HG03196 (cell line): ENCODE measurements around the gene SPHK2.
A peak's percentile ranks its signal among the peaks of the same experiment; 100 is the strongest.
"Not testable (repeated sequence)": the region's sequence is repeated elsewhere in the genome, so short reads cannot be mapped to it uniquely, and the experiment has no call there.

ENCODE experiments used
- ATAC-seq: cut with Tn5 transposase; IDR thresholded peaks from one replicate; pipeline ENCODE4 v1.9.1; 2021; ENCODE audit not compliant: unreplicated experiment

Gene SPHK2

DNA sequence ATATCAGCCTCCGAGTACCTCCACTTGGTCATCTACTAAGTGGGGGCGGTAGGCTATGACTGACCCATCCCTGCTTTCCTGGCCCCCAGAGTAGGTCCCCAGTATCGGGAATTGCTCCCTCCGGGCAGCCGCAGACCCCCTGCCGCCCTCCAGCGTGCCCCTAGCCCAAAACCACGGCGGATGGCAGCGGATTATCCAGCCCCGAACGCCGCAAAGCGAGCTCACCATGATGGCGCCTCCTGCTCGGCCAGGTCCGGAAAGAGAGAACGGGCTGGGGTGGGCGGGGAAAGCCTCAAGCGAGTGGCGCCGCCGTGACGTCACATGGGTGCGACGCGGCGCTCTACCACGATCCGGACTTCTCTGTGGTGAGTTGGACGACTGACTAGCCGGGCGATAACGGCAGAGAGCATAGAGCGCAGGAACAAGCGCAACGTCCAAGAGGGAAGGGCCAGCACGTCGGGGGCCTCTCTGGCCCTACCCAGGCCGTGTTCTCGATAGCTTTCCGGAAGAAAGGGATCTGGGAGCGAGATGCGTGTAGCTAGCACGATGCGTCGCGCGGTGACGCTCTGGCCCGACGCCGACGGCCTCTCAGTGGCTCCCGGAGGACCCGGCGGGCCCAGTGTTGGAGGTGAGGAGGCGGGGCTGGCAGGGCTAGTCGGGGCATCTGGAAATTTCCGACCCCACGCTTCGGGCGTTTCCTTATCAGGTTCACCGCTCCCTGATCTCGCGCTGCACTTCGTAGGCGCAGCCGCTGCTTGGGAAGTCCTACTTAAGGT, at the start of gene SPHK2, which contains the start of gene RPL18:
Gene SPHK2 (plus strand): TSS at position 591 of the 776 bp plus-strand sequence. CDS start 1,009 bp downstream, outside the sequence.
Gene RPL18 (minus strand): TSS at position 263 of the 776 bp plus-strand sequence. CDS start 35 bp downstream, at position 228.
- ATAC-seq, result peak; percentile 86

DNA sequence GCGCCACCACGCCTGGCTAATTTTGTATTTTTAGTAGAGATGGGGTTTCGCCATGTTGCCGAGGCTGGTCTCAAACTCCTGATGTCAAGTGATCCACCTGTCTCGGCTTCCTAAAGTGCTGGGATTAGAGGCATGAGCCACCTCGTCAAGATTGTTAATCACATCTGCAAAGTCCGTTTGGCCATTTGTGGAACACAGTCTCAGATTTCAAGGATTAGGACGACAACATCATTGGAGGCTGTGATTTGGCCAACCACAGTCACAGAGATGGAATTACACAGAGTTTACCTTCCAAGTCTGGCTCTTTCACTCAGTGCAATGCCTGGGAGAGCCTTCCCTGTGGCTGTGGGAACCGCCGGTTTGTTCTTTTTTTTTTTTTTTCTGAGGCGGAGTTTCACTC, 49.5 kb upstream of the SPHK2 start:
- ATAC-seq, result no peak

DNA sequence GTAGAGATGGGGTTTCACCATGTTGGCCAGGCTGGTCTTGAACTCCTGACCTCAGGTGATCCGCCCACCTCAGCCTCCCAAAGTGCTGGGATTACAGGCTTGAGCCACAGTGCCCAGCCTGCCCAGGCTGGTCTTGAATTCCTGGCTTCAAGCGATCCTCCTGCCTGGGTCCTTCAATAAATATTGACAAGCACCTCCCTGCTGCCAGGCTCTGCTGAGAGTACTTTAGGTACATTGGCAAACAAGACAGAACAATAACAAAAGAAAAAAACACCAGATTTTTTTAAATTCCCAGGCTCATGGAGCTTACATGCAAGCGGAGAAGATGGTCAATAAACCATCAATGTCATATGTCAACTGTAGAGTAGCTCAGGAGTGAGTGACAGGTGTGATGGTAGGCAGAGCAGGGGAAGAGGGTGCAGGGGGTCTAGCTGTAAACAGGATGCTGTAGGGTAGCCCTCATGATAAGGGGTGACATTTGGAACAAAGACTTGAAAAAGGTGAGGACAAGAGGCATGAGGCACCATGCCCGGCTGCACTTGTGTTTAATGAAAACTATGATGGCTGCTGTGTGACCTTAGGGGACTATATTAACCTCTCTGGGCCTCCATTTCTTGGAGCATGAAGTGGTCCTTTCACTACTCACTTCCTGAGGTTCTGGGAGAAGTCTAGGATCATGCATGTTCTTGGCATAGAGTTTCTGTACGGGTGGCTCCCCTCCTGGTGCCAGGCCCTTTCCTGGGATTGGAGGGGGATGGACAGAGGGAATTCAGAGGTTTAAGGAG, 47.7 kb upstream of the SPHK2 start:
- no peak for ATAC-seq

DNA sequence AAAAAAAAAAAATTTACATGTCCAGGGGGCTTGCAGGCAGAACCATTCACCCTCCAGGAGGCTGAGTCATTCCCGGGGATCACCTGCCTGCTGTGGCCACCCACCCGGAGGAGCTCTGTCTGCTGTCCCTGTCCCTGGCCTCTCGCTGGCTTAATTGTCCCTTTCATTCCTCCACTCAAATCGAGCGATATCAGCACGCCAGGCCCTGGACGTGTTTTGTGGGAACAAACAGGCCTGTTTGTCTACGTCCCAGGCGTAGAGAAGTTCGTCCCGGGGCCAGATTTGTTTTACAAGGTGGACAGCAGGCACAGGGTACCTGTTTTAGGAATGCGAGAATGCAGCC, 46.2 kb upstream of the SPHK2 start:
- no peak for ATAC-seq

GRCh38 chr19:48575931-48576622, 43.2 kb upstream of the SPHK2 start:
- no peak for ATAC-seq

GRCh38 chr19:48577908-48578307, 41.4 kb upstream of the SPHK2 start:
- ATAC-seq, result not testable (repeated sequence)

DNA sequence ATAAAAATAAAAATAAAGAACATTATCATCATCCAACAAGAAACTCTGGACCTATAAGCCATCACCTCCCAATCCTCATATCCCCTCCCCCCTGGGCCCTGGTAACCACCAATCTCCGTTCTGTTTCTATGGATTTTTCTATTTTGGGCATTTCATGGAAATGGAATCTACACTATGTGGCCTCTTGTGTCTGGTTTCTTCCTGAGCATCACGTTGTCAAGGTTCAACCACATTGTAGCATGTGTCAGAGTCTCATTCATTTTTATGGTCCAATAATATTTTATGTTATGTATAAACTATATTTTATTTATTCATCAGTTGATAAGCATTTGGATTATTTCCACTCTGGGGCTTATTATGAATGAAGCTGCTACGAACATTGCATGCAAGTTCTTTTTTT, 40.4 kb upstream of the SPHK2 start:
- ATAC-seq, result no peak

DNA sequence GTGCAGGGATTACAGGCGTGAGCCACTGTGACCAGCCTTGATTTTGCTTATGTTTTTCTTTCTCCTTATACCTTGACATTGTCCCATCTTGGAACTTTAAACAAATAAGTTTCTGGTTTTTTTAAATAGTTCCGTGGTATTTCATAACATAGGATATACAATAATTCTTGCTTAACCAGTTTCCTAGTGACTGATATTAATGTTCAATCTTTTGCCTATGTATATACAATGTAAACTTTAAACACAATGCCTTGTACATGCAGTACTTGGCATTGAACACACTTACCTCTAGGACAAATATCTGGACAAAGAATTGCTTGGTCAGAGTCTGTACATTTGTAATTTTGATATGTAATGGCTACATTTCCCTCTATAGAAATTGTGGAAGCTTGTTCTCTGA, 37.1 kb upstream of the SPHK2 start:
- no peak for ATAC-seq

- no peak for ATAC-seq
These were observed 31.9 kb upstream of the SPHK2 start for GRCh38 chr19:48587387-48587786.

DNA sequence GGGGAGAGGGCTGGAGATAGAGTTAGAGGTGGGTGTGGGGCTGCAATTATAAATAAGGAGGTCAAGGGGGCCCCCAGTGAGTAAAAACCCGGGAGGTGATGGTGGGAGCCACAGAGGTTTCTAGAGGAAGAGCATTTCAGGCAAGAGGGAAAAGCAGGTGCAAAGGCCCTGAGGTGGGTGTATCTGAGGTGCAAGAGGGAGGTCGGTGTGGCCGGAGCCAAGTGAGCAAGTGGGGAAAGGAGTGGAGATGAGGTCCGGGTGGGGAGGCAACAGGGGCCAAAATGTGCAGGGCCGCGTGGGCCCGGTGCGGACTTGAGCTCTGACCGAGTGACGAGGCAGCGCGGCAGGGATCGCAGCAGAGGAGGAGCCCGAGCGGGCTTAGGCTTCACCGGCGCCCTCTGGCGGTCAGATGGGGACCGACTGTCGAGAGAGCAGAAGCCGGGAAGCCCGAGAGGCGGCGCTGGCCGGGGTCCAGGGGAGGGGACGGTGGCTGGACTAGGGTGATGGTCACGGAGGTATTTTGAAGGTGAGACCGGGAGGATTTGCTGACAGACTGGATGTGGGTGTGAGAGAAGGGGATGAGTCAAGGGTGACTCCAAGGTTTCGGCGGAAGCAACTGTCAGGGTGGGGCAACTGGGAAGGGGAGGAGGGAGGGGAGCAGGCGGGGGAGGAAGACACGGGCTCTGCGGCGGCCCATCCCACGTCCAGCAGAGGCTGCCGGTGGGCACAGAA, 30.5 kb upstream of the SPHK2 start:
- peak; percentile 43 for ATAC-seq

- ATAC-seq, result no peak
These were observed 28.3 kb upstream of the SPHK2 start for GRCh38 chr19:48591021-48591420.

- ATAC-seq, result no peak
These were observed 24.1 kb upstream of the SPHK2 start for GRCh38 chr19:48595171-48595570.

- no peak for ATAC-seq
These were observed 23.5 kb upstream of the SPHK2 start for GRCh38 chr19:48595833-48596232.

GRCh38 chr19:48596237-48596636, 23.1 kb upstream of the SPHK2 start:
- no peak for ATAC-seq

DNA sequence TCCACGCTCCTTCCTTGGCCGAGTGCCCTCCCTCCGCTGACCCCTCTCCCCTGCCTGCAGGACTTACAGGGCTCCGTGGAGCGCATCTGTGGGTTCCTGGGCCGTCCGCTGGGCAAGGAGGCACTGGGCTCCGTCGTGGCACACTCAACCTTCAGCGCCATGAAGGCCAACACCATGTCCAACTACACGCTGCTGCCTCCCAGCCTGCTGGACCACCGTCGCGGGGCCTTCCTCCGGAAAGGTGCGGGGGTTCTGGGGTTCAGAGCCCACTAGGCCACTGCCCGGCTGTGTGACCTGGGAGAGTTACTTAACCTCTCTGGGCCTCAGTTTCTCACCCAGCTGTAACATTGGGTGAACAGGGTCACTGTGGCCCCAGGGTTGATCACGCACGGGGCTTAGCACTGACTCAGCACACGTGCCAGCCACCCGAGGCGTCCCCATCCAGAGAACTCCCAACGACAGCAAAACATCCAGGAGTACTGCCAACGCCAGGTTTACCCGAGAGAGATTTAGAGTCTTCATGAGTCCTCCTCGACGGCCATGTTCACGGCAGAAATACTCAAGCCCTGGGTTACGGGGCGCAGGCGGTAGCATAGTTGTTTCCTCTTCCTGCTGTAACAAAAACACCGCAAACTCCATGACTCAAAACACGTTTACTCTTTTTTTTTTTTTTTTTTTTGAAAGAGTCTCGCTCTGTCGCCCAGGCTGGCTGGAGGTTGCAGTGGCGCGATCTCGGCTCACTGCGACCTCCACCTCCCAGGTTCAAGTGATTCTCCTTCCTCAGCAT, 22.4 kb upstream of the SPHK2 start:
- ATAC-seq, result no peak

- no peak for ATAC-seq
These were observed 20.2 kb upstream of the SPHK2 start for GRCh38 chr19:48598996-48599700.

DNA sequence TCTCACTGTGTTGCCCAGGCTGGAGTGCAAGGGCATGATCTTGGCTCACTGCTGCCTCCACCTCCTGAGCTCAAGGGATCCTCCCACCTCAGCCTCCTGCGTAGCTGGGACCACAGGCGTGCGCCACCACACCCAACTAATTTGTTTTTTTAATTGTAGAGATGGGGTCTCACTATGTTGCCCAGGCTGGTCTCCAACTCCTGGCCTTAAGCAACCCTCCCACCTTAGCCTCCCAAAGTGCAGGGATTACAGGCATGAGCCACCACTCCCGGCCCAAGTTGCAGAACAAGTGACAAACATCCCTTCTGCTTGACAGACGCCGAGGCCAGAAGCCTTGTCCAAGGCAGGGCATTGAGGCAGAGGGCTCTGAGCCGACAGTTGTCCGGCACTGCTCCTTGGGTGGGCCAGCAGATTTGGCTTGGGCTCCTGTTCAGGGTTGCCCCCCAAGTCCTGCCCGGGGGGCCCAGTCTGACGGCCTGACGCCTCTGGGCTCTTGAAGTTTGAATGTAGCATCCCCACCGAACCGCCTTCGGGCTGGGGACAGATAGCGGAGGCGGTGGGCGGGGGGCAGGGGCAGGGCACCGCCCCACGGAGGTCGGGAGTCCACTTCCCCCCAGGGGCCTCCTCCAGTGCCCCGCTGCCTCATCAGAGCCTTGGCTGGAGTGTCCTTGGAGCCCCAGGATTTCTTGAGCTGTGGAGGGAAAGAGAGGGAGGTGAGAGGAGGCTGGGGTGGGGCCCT, 18.5 kb upstream of the SPHK2 start:
- no peak for ATAC-seq

- ATAC-seq, result no peak
These were observed 16.3 kb upstream of the SPHK2 start for GRCh38 chr19:48603001-48603400.

DNA sequence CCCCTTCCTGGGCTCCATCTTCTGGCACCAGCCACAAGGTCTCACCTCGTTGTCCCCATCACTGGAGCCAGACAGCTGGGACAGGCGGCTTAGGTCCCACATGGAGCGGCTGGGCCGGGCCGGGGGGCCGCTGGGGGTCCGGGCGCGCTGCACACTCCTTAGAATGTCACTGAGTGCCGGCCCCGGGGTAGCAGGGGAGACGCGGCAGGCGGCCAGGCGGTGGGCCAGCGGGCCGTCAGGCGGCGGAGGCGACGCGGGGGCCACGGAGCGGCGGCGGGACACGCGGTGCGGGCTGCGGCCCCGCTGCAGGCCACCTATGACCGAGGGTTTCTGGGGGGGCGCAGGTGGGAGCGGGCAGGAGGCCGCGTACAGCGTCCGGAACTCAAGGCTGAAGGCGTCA, 15.9 kb upstream of the SPHK2 start:
- no peak for ATAC-seq
